Measurements from ENCODE around the gene GNB4. TPM values are rescaled to one million over a fixed set of nuclear protein-coding genes. Genes with fewer than 3 reads are reported as not detected.
A peak's percentile ranks its signal among the peaks of the same experiment; 100 is the strongest.

Gene GNB4
- polyA plus RNA-seq, 5 donors, result 33.8 to 54.4 (median 43.9) TPM

- DNase-seq, result no peak
Observed at GRCh38 chr3:179369621-179370020, 81.6 kb downstream of the GNB4 start.

GRCh38 chr3:179363332-179363731 is 87.9 kb downstream of the GNB4 start:
- DNase-seq, result no peak

GRCh38 chr3:179355996-179356395 is 95.3 kb downstream of the GNB4 start:
- DNase-seq, result no peak

- DNase-seq, result peak in 1 of 2 donors; percentile 6
Observed at GRCh38 chr3:179348325-179349013, 102.8 kb downstream of the GNB4 start.

- DNase-seq, result peak; percentile 93 to 97
Observed at GRCh38 chr3:179347345-179348194, 103.7 kb downstream of the GNB4 start, which contains the start of gene MFN1. Gene MFN1 (plus strand): TSS chr3:179347709. CDS start chr3:179348852, 1,143 bp downstream.

Other genes starting within 250 kb of the GNB4 start
- gene KCNMB3, start 200.4 kb downstream of the GNB4 start, polyA plus RNA-seq (ENCODE audit: insufficient read depth in 1 of 5, insufficient read length in 5 of 5, low replicate concordance in 1 of 5), result 10 to 100 TPM in 4 of 5 donors, 1 to 10 TPM in 1; 6.8 to 12.1 (median 11.5) TPM
- 10 to 100 TPM; 49.1 to 68.3 (median 57.0) TPM for gene ZNF639, start 128.4 kb downstream of the GNB4 start, polyA plus RNA-seq (ENCODE audit: insufficient read depth in 1 of 5, insufficient read length in 5 of 5, low replicate concordance in 1 of 5)
- gene MFN1, start 103.8 kb downstream of the GNB4 start, polyA plus RNA-seq (ENCODE audit: insufficient read depth in 1 of 5, insufficient read length in 5 of 5, low replicate concordance in 1 of 5), result 10 to 100 TPM; 48.4 to 78.6 (median 72.5) TPM
- 100 to 1,000 TPM in 3 of 5 donors, 10 to 100 TPM in 2; 93.8 to 132 (median 101) TPM for gene ACTL6A, start 111.5 kb upstream of the GNB4 start, polyA plus RNA-seq (ENCODE audit: insufficient read depth in 1 of 5, insufficient read length in 5 of 5, low replicate concordance in 1 of 5)
- gene MRPL47, start 153.2 kb upstream of the GNB4 start, polyA plus RNA-seq (ENCODE audit: insufficient read depth in 1 of 5, insufficient read length in 5 of 5, low replicate concordance in 1 of 5), result 10 to 100 TPM; 41.1 to 62.8 (median 50.3) TPM
- 100 to 1,000 TPM; 126 to 180 (median 149) TPM for gene NDUFB5, start 153.3 kb upstream of the GNB4 start, polyA plus RNA-seq (ENCODE audit: insufficient read depth in 1 of 5, insufficient read length in 5 of 5, low replicate concordance in 1 of 5)
- gene USP13, start 201.6 kb upstream of the GNB4 start, polyA plus RNA-seq (ENCODE audit: insufficient read depth in 1 of 5, insufficient read length in 5 of 5, low replicate concordance in 1 of 5), result 10 to 100 TPM; 14.5 to 27.6 (median 23.3) TPM

All from right lung (tissue), 5 donors.